Lower leg skin (tissue), 4 donors: ENCODE results near the gene AOPEP. TPM values are rescaled to one million over a fixed set of nuclear protein-coding genes. Genes with fewer than 3 reads are reported as not detected.

Experiments
- DNase-seq, 2 donors: peaks; one replicate each; pipeline ENCODE4 v3.0.0-alpha.2; 2019; ENCODE audit warnings: low spot score in 2 of 2
- H3K4me3 ChIP-seq: fragments of 200-600 bp; sonication (generic); 2 replicates; pipeline ENCODE4 v1.5.1; 2017; ENCODE audit warnings: mild to moderate bottlenecking, low read depth; ENCODE audit not compliant: poor library complexity, severe bottlenecking
- POLR2A ChIP-seq, 2 donors: fragments of 450-650 bp; IDR thresholded peaks; one replicate each; pipeline ENCODE4 v1.6.1; 2016 to 2017; ENCODE audit warnings: antibody characterized with exemption in 2 of 2, mild to moderate bottlenecking in 1 of 2, moderate library complexity in 1 of 2
- WGBS, 2 donors: methylation state at CpG; one replicate each; pipeline ENCODE4 v1.1.5; 2018; 5-methylcytosine and 5-hydroxymethylcytosine counted together
- intact Hi-C: fragments of 100-400 bp; cut with DNase I; formaldehyde crosslinking; loops from one replicate; pipeline ENCODE4 v1.15.0; 2023; ENCODE audit warnings: low total_unique reads
- total RNA-seq, 4 donors: library from RNA; depleted of rRNA; stranded (reverse); fragments of >200 nt; gene quantifications; one replicate each; pipeline ENCODE4 v1.1.0, GENCODE V29; 2016
- TF ChIP-seq, protein P1 (sequence below), 3 donors: fragments of 450-650 bp; IDR thresholded peaks; one replicate each; pipeline ENCODE4 v1.5.1; 2016; ENCODE audit warnings: antibody characterized with exemption in 3 of 3, mild to moderate bottlenecking in 3 of 3, moderate library complexity in 2 of 3

The AOPEP gene, protein sequence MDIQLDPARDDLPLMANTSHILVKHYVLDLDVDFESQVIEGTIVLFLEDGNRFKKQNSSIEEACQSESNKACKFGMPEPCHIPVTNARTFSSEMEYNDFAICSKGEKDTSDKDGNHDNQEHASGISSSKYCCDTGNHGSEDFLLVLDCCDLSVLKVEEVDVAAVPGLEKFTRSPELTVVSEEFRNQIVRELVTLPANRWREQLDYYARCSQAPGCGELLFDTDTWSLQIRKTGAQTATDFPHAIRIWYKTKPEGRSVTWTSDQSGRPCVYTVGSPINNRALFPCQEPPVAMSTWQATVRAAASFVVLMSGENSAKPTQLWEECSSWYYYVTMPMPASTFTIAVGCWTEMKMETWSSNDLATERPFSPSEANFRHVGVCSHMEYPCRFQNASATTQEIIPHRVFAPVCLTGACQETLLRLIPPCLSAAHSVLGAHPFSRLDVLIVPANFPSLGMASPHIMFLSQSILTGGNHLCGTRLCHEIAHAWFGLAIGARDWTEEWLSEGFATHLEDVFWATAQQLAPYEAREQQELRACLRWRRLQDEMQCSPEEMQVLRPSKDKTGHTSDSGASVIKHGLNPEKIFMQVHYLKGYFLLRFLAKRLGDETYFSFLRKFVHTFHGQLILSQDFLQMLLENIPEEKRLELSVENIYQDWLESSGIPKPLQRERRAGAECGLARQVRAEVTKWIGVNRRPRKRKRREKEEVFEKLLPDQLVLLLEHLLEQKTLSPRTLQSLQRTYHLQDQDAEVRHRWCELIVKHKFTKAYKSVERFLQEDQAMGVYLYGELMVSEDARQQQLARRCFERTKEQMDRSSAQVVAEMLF
- total RNA-seq, result 100 to 1,000 TPM in 3 of 4 donors, 10 to 100 TPM in 1; 66.3 to 136 (median 118) TPM

DNA sequence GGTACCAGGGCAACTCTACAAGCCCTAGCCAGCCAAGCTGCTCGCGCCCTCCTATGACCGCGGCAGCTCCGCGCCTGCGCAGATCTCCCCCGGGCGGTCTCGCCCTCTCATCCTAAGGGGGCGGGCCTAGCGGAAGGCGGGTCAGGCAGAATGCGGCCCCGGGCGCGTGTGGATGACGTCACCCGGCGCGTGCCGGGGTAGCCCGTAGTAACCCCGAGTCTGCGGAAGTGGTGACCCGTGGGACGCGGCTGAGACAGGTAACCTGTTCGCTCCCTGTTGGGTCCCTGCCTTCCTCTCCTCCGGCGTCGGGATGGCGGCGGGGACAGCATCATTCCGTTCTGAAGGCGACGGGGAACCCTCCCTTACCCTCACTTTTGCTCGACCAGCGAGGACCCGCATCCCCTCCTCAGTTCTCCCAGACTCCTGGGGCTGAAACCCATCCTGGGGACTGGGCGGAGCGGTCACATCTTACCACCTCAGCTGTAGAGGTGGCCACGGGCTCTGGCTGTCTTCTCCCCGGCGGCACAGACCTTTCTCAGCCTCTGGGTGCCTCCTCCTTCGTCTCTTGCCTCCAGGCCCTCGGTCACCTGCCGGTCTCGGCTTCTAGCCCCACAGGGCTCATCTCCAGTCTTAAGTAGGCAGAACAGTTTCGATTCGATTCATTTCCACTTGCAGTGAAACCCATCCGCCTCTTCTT is at the start of gene AOPEP:
TSS of gene AOPEP (plus strand) at position 205 of the 697 bp plus-strand sequence. CDS start 33,085 bp downstream, outside the sequence.
- H3K4me3 ChIP-seq, result peak within 1 kb of the TSS; percentile 75
- TF ChIP-seq POLR2A (IDR thresholded peaks at IDR 0.05), result no peak
- intact Hi-C loops, result no loop called here
- peak; percentile 97 to 100 for DNase-seq
- WGBS, 2 donors, result 1% methylated on average over 36 to 47 of the region's 52 CpGs

DNA sequence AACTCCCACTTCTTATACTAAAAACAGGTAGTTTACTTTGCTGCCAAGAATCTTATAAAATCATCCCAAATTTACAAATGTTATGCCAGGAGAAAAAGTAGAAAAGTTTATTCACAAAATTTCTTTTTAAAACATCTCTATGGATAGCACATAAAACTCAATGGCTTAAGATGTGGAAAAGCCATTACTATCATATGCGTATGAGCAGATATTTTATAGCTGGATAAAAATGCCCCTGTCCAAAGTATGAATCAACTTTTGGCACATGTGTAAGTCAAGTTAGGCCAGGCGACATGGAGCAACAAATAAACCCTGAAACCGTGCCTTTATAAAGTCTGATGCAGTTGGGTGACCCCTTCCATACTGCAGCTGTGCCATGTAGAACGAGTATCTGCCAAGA is 48.6 kb upstream of the AOPEP start:
- TF ChIP-seq POLR2A (IDR thresholded peaks at IDR 0.05), result no peak
- TF ChIP-seq, protein P1, sequence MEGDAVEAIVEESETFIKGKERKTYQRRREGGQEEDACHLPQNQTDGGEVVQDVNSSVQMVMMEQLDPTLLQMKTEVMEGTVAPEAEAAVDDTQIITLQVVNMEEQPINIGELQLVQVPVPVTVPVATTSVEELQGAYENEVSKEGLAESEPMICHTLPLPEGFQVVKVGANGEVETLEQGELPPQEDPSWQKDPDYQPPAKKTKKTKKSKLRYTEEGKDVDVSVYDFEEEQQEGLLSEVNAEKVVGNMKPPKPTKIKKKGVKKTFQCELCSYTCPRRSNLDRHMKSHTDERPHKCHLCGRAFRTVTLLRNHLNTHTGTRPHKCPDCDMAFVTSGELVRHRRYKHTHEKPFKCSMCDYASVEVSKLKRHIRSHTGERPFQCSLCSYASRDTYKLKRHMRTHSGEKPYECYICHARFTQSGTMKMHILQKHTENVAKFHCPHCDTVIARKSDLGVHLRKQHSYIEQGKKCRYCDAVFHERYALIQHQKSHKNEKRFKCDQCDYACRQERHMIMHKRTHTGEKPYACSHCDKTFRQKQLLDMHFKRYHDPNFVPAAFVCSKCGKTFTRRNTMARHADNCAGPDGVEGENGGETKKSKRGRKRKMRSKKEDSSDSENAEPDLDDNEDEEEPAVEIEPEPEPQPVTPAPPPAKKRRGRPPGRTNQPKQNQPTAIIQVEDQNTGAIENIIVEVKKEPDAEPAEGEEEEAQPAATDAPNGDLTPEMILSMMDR (IDR thresholded peaks at IDR 0.05), result no peak
- WGBS, 2 donors, result 55 to 60% methylated on average over 4 of the region's 4 CpGs
- intact Hi-C loops, result no loop called here
- H3K4me3 ChIP-seq, result no peak overlapping the region
- no peak for DNase-seq

DNA sequence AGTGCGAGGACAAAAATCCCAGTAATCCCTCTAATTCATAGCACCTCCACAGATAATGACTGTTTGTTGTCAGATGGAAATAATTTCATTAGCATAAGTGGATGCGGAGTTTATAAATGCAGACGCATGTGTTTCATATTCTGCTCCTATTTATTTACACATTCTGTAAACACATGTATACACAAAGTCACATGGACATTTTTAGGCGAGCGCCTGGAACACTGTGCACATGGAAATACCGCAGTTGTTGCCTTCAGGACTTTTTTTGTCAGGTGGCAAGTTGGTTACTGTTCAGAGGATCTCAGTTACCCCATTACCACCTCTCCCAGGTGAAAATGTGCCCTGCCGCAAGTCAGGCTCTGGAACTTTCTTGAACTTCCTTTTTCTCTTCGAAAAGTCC is 46.9 kb upstream of the AOPEP start:
- intact Hi-C loops, result no loop called here
- DNase-seq, result no peak
- WGBS, 2 donors, result 86 to 91% methylated on average over 8 of the region's 8 CpGs
- TF ChIP-seq, protein P1 (IDR thresholded peaks at IDR 0.05), result no peak
- no peak for TF ChIP-seq POLR2A (IDR thresholded peaks at IDR 0.05)
- no peak overlapping the region for H3K4me3 ChIP-seq

DNA sequence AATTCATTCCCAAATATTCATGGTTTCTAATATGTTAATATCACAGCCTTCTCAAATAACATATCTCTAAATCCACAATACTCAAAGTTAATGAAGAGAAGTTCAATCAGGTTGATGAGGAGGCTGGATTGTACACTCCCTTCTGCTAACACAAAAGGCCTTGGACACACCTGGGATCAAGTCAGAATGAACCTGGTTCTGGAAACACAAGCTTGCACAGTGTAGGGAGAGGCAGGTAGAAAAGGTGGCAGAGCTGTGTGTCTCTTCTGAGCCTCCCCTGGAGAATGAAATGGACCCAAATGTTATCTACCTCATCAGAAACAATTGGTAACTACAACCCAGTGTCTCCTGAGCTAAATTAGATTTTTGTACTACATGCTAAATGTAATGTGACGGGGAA is 46.5 kb upstream of the AOPEP start:
- H3K4me3 ChIP-seq, result no peak overlapping the region
- TF ChIP-seq, protein P1 (IDR thresholded peaks at IDR 0.05), result no peak
- no peak for TF ChIP-seq POLR2A (IDR thresholded peaks at IDR 0.05)
- intact Hi-C loops, result loop anchor here (5.0 kb wide), 1 partner anchor 447 kb away; no protein-coding TSS in a partner anchor
- no peak for DNase-seq
- 90 to 96% methylated on average over 1 of the region's 1 CpG for WGBS, 2 donors

DNA sequence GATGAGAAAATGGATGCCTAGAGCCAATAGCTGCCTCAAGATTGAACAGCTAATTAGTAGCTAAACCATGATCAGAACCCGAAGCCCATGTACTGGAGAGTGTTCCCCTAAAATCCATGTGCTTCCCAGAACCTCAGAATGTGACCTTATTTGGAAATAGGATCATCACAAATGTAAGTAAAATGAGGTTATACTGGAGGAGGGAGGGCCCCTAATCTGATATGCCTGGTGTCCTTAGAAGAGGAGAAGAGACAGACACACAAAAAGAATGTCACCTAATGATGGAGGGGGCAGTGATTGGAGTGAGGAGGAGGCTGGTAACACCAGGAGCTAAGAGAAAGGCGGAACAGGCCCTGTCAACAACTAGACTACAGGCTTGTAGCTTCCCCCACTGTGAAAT is 45.9 kb upstream of the AOPEP start:
- WGBS, 2 donors, result 88% methylated on average over 2 of the region's 2 CpGs
- H3K4me3 ChIP-seq, result no peak overlapping the region
- no peak for DNase-seq
- intact Hi-C loops, result loop anchor here (5.0 kb wide), 1 partner anchor 447 kb away; no protein-coding TSS in a partner anchor
- TF ChIP-seq POLR2A (IDR thresholded peaks at IDR 0.05), result no peak
- TF ChIP-seq, protein P1 (IDR thresholded peaks at IDR 0.05), result no peak
